Measurements from ENCODE around the gene ITSN2.

DNA sequence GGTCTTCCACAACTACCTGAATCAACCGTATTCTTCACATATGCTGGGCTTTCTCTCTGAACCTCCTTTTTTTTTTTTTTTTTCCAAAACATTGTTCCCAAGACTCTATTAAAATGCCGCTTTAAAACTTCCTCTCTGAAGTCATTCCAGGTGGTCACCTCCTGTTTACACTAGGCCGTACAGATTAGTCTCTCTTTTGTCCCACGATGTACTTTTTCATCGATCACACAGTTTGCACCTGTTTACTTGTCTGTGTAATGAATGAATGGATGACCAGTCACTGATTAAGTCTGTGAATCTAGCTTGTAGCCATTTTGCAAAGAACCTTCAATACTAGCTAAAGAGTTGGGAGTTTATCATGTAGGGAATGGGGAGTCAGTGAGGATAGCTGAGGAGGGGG is 202.2 kb downstream of the ITSN2 start:
- TF ChIP-seq, protein P1, sequence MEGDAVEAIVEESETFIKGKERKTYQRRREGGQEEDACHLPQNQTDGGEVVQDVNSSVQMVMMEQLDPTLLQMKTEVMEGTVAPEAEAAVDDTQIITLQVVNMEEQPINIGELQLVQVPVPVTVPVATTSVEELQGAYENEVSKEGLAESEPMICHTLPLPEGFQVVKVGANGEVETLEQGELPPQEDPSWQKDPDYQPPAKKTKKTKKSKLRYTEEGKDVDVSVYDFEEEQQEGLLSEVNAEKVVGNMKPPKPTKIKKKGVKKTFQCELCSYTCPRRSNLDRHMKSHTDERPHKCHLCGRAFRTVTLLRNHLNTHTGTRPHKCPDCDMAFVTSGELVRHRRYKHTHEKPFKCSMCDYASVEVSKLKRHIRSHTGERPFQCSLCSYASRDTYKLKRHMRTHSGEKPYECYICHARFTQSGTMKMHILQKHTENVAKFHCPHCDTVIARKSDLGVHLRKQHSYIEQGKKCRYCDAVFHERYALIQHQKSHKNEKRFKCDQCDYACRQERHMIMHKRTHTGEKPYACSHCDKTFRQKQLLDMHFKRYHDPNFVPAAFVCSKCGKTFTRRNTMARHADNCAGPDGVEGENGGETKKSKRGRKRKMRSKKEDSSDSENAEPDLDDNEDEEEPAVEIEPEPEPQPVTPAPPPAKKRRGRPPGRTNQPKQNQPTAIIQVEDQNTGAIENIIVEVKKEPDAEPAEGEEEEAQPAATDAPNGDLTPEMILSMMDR (IDR thresholded peaks at IDR 0.05): no peak
- TF ChIP-seq POLR2A (IDR thresholded peaks at IDR 0.05): no peak

All from right lobe of liver (tissue), 4 donors.